ENCODE results near the gene GPR21.
A peak's percentile ranks its signal among the peaks of the same experiment; 100 is the strongest.

DNA sequence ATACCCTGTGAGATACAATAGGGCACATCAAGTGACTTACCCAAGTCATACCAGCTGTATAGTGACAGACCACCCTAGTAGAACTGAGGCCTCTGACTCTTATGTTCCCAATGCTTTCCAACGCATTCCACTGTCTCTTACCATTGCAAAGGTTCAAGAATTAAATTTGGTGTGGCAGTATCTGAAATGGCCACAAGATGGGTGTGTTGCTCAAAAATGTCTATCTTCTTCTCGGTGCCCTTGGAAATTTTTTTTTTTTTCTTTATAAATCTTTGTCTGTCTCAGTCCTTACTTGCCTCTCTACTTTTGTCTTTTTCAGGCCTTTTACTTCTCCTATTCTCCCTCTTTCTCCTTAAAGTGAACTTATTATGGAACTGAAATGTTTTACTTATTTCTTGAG lies 48.4 kb downstream of the GPR21 start:
- TF ChIP-seq POLR2AphosphoS5 (IDR thresholded peaks at IDR 0.05) (no peak), CTCF (IDR thresholded peaks at IDR 0.05) (peak; percentile 12 to 63 (median 54))
